Spleen (tissue), 11 donors: ENCODE data around the gene PAN2. TPM values are rescaled to one million over a fixed set of nuclear protein-coding genes. Genes with fewer than 3 reads are reported as not detected.
"Not testable (repeated sequence)": the region's sequence is repeated elsewhere in the genome, so short reads cannot be mapped to it uniquely, and the experiment has no call there.

Source experiments
- DNase-seq: peaks from one replicate; pipeline ENCODE4 v3.0.0-alpha.2; 2020
- H3K27ac ChIP-seq, 8 donors: fragments of 200-600 bp; sonication (generic) in 7 of 8; 1 replicate in 4 of 8; 2 replicates in 4 of 8; pipeline versions ENCODE4 v1.5.0 to v1.8.0; 2016 to 2021; ENCODE audit warnings: inconsistent platforms in 4 of 8, mild to moderate bottlenecking in 4 of 8, moderate library complexity in 1 of 8
- H3K27me3 ChIP-seq, 7 donors: fragments of 200-600 bp; sonication (generic) in 6 of 7; replicated peaks in 1 of 7; 1 replicate in 4 of 7; 2 replicates in 3 of 7; pipeline versions ENCODE4 v1.5.0 to v1.8.0; 2016 to 2021; ENCODE audit warnings: inconsistent platforms in 3 of 7, mild to moderate bottlenecking in 1 of 7
- H3K36me3 ChIP-seq, 6 donors: fragments of 200-600 bp; sonication (generic) in 5 of 6; 1 replicate in 4 of 6; 2 replicates in 2 of 6; pipeline versions ENCODE4 v1.5.0 to v1.8.0; 2016 to 2021; ENCODE audit warnings: inconsistent platforms in 2 of 6
- H3K4me1 ChIP-seq, 6 donors: fragments of 200-600 bp; sonication (generic) in 5 of 6; 1 replicate in 3 of 6; 2 replicates in 3 of 6; pipeline versions ENCODE4 v1.5.0 to v1.8.0; 2016 to 2021; ENCODE audit warnings: inconsistent platforms in 3 of 6
- H3K4me3 ChIP-seq, 8 donors: fragments of 200-600 bp; sonication (generic) in 7 of 8; 1 replicate in 4 of 8; 2 replicates in 4 of 8; pipeline versions ENCODE4 v1.5.0 to v1.8.0; 2016 to 2021; ENCODE audit warnings: inconsistent platforms in 4 of 8, mild to moderate bottlenecking in 4 of 8, moderate library complexity in 2 of 8
- H3K9me3 ChIP-seq, 8 donors: fragments of 200-600 bp; sonication (generic) in 7 of 8; 1 replicate in 4 of 8; 2 replicates in 4 of 8; pipeline versions ENCODE4 v1.5.0 to v1.8.0; 2016 to 2021; ENCODE audit warnings: inconsistent platforms in 4 of 8
- POLR2A ChIP-seq, 3 donors: fragments of 450-650 bp; IDR thresholded peaks; one replicate each; pipeline ENCODE4 v1.5.1; 2017; ENCODE audit warnings: antibody characterized with exemption in 3 of 3, mild to moderate bottlenecking in 1 of 3
- POLR2AphosphoS5 ChIP-seq, 3 donors: sonication (generic); formaldehyde crosslinking; IDR thresholded peaks; one replicate each; pipeline ENCODE4 v1.5.1; 2017; ENCODE audit warnings: antibody characterized with exemption in 3 of 3
- WGBS, 5 donors: extraction: QIAGEN DNeasy Blood & Tissue Kit in 3 of 5; methylation state at CpG; one replicate each; pipeline versions ENCODE4 v1.1.5 to v1.1.7; 2013 to 2018; 5-methylcytosine and 5-hydroxymethylcytosine counted together
- intact Hi-C: fragments of 100-400 bp; cut with DNase I; formaldehyde crosslinking; loops from one replicate; pipeline ENCODE4 v1.15.0; 2023; ENCODE audit warnings: low total_unique reads
- polyA plus RNA-seq, 3 donors: library from polyadenylated mRNA; stranded (reverse); fragments of 200-250 nt; gene quantifications; one replicate each; pipeline ENCODE4 v1.2.1, GENCODE V29; 2013
- total RNA-seq, 7 donors: library from RNA; depleted of rRNA in 3 of 7; stranded (reverse); fragments of >200 nt in 3 of 7; fragmentation: NEBNext Ultra II Directional in 4 of 7; extraction: Animal tissue kit (Norgen Biotek cat#: 25700) in 4 of 7; gene quantifications; one replicate each; pipeline versions ENCODE4 v1.1.0 to v1.2.1, GENCODE V29; 2016 to 2021
- TF ChIP-seq, protein P1 (sequence below), 11 experiments: fragments of 200-600 bp in 7 of 11; fragments of 450-650 bp in 4 of 11; sonication (generic) in 4 of 11; IDR thresholded peaks in 8 of 11; conservative IDR thresholded peaks in 3 of 11; 1 replicate in 7 of 11; 2 replicates in 4 of 11; pipeline versions ENCODE4 v1.4.0 to v1.8.0; 2016 to 2021; ENCODE audit warnings: antibody characterized with exemption in 11 of 11, inconsistent platforms in 4 of 11, mild to moderate bottlenecking in 1 of 11
- donor health status: healthy with polysubstance abuse.
- donor health status: DM: no; HTN: no; CAD: no; lungs with moderate emphysema.
- donor health status: DM: no; HTN: no; CAD: no.
- donor health status: Bipolar disorder and iron deficiency.
- donor health status: healthy.
- donor health status: DM: no; HTN: no; CAD: no.
- donor health status: DM: yes; HTN: yes; CAD: no.

PAN2 gene
- total and polyA plus RNA-seq, 10 donors = 34.8 to 132 (median 86.8) TPM

DNA sequence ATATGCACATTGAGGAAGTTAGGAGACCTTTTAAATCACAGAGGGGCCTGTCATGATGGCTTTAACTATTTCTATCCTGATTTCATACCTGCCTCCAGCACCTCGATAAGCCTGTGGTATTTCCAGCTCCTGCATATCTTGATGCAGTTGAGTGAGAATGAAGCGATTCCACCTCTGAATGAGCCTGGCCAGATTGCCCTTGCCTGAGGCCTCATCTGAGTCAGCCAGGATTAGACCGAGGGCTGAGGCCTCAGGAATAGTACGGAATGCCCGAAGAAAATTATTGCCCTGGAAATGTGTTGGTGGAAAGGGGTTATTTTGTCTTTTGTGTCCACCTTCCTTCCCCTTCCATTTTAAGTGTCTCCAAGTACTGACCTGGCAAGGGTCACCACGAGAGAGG is 9.6 kb downstream of the PAN2 start:
- peaks cover 0 to 97% (median 87%) of the 10 kb centered on the region in 6 donors for H3K36me3 ChIP-seq
- intact Hi-C loops = no loop called here
- no peaks in the 10 kb centered on the region for H3K4me1 ChIP-seq
- TF ChIP-seq POLR2AphosphoS5 (IDR thresholded peaks at IDR 0.05) (no peak), POLR2A (IDR thresholded peaks at IDR 0.05) (no peak)
- TF ChIP-seq, protein P1, sequence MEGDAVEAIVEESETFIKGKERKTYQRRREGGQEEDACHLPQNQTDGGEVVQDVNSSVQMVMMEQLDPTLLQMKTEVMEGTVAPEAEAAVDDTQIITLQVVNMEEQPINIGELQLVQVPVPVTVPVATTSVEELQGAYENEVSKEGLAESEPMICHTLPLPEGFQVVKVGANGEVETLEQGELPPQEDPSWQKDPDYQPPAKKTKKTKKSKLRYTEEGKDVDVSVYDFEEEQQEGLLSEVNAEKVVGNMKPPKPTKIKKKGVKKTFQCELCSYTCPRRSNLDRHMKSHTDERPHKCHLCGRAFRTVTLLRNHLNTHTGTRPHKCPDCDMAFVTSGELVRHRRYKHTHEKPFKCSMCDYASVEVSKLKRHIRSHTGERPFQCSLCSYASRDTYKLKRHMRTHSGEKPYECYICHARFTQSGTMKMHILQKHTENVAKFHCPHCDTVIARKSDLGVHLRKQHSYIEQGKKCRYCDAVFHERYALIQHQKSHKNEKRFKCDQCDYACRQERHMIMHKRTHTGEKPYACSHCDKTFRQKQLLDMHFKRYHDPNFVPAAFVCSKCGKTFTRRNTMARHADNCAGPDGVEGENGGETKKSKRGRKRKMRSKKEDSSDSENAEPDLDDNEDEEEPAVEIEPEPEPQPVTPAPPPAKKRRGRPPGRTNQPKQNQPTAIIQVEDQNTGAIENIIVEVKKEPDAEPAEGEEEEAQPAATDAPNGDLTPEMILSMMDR (IDR thresholded peaks at IDR 0.05 in 8 of 11, conservative IDR thresholded peaks at IDR 0.05 in 3 of 11) = no peak
- 91 to 95% (median 93%) methylated on average over 6 of the region's 6 CpGs for WGBS, 5 donors
- no peaks in the 10 kb centered on the region for H3K9me3 ChIP-seq
- H3K27me3 ChIP-seq = no peaks in the 10 kb centered on the region
- H3K27ac ChIP-seq = no peak overlapping the region
- H3K4me3 ChIP-seq = no peak overlapping the region
- DNase-seq = peak; percentile 9

DNA sequence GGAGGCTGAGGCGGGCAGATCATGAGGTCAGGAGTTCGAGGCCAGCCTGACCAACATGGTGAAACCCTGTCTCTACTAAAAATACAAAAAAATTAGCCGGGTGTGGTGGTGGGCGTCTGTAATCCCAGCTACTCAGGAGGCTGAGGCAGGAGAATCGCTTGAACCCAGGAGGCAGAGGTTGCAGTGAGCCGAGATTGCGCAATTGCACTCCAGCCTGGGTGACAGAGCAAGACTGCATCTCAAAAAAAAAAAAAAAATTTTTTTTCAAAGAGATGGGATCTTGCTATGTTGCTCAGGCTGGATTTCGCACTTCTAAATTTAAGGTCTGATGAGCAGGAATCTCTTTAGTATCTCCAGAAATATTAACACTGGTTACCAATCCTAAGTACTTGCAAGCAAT is 12.2 kb downstream of the PAN2 start:
- DNase-seq, H3K4me1 ChIP-seq, H3K9me3 ChIP-seq, H3K4me3 ChIP-seq, H3K27me3 ChIP-seq, intact Hi-C loops, H3K27ac ChIP-seq: not testable (repeated sequence)
- WGBS, 5 donors = 89 to 96% (median 93%) methylated on average over 8 of the region's 8 CpGs
- H3K36me3 ChIP-seq = peaks cover 0 to 90% (median 72%) of the 10 kb centered on the region in 6 donors

DNA sequence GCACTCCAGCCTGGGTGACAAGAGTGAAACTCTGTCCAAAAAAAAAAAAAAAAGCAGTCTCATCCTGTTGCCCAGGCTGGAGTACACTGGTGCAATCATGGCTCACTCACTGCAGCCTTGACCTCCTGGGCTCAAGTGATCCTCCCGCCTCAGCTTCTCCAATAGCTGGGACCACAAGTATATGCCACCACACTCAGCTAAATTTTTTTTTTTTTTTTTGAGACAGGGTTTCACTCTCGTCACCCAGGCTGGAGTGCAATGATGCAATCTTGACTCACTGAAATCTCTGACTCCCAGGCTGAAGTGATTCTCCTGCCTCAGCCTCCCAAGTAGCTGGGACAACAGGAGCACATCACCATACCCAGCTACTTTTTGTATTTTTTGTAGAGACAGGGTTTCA is 12.8 kb downstream of the PAN2 start:
- H3K9me3 ChIP-seq = no peaks in the 10 kb centered on the region
- intact Hi-C loops = no loop called here
- no peak overlapping the region for H3K27ac ChIP-seq
- no peak for DNase-seq
- peaks cover 0 to 84% (median 66%) of the 10 kb centered on the region in 6 donors for H3K36me3 ChIP-seq
- H3K4me3 ChIP-seq = no peak overlapping the region
- TF ChIP-seq POLR2AphosphoS5 (IDR thresholded peaks at IDR 0.05) = no peak
- TF ChIP-seq POLR2A (IDR thresholded peaks at IDR 0.05) = no peak
- TF ChIP-seq, protein P1 (IDR thresholded peaks at IDR 0.05 in 8 of 11, conservative IDR thresholded peaks at IDR 0.05 in 3 of 11) = no peak
- H3K4me1 ChIP-seq = peaks cover 3 to 12% (median 7%) of the 10 kb centered on the region in 6 donors
- no peaks in the 10 kb centered on the region for H3K27me3 ChIP-seq
- 63 to 95% (median 84%) methylated on average over 2 of the region's 2 CpGs for WGBS, 5 donors

DNA sequence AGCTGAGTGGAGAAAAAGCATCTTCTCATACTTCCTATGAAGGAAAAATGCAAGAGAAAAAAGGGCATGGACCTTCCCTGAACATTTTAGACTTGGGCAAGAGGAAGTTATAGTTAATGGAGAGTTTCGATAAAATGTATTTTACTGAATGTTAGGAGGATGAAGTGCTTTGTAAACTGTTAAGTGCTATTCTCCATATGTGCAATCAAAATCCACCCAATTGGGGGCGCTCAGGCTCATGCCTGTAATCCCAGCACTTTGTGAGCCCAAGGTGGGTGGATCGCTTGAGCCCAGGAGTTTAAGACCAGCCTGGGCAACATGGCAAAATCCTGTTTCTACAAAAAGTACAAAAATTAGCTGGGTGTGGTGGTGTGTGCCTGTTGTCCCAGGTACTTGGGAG is 16.1 kb downstream of the PAN2 start:
- no peak for DNase-seq
- intact Hi-C loops = no loop called here
- Histone ChIP-seq H3K36me3 (peaks cover 0 to 71% (median 38%) of the 10 kb centered on the region in 6 donors), H3K27ac (no peak overlapping the region), H3K27me3 (no peaks in the 10 kb centered on the region), H3K9me3 (no peaks in the 10 kb centered on the region), H3K4me1 (peaks cover 6 to 30% (median 21%) of the 10 kb centered on the region in 6 donors), H3K4me3 (no peak overlapping the region)
- 92 to 100% (median 96%) methylated on average over 3 of the region's 3 CpGs for WGBS, 5 donors
- no peak for TF ChIP-seq POLR2A (IDR thresholded peaks at IDR 0.05)
- TF ChIP-seq, protein P1 (IDR thresholded peaks at IDR 0.05 in 8 of 11, conservative IDR thresholded peaks at IDR 0.05 in 3 of 11) = no peak
- TF ChIP-seq POLR2AphosphoS5 (IDR thresholded peaks at IDR 0.05) = no peak
